Loucy (cell line): ENCODE measurements around the gene PTPRK.
A peak's percentile ranks its signal among the peaks of the same experiment; 100 is the strongest.

ENCODE experiments used
- H2AFZ ChIP-seq: fragments of 200-600 bp; sonication (generic); 2 replicates; pipeline ENCODE4 v1.6.0; 2016; ENCODE audit warnings: antibody characterized with exemption, mild to moderate bottlenecking, low read length, moderate library complexity
- H3F3A ChIP-seq: fragments of 200-600 bp; 2 replicates; pipeline ENCODE4 v1.6.0; 2016; ENCODE audit warnings: antibody characterized with exemption, low read depth, mild to moderate bottlenecking
- H3K27me3 ChIP-seq: fragments of 200-600 bp; sonication (generic); 2 replicates; pipeline ENCODE4 v1.6.1; 2014; ENCODE audit warnings: low read length, mild to moderate bottlenecking; ENCODE audit not compliant: insufficient read depth, poor library complexity, severe bottlenecking
- H3K36me3 ChIP-seq: fragments of 200-600 bp; sonication (generic); 2 replicates; pipeline ENCODE4 v1.6.1; 2016; ENCODE audit warnings: low read length; ENCODE audit not compliant: insufficient read depth
- H3K4me1 ChIP-seq: fragments of 200-600 bp; sonication (generic); 2 replicates; pipeline ENCODE4 v1.5.1; 2014; ENCODE audit warnings: low read length, mild to moderate bottlenecking; ENCODE audit not compliant: insufficient read depth, poor library complexity, severe bottlenecking
- H3K4me2 ChIP-seq: fragments of 200-600 bp; sonication (generic); 2 replicates; pipeline ENCODE4 v1.6.0; 2014; ENCODE audit warnings: antibody characterized with exemption, low read length, low read depth, mild to moderate bottlenecking; ENCODE audit not compliant: poor library complexity, severe bottlenecking
- H3K4me3 ChIP-seq: fragments of 200-600 bp; sonication (generic); 2 replicates; pipeline ENCODE4 v1.5.1; 2014; ENCODE audit warnings: low read length, mild to moderate bottlenecking, mixed read lengths; ENCODE audit not compliant: poor library complexity, severe bottlenecking
- H3K79me2 ChIP-seq: fragments of 200-600 bp; sonication (generic); 2 replicates; pipeline ENCODE4 v1.6.1; 2014; ENCODE audit warnings: low read length; ENCODE audit not compliant: insufficient read depth
- H3K9ac ChIP-seq: fragments of 200-600 bp; sonication (generic); 2 replicates; pipeline ENCODE4 v1.6.0; 2014; ENCODE audit warnings: mild to moderate bottlenecking, low read depth, low read length, moderate library complexity; ENCODE audit not compliant: poor library complexity, severe bottlenecking
- H3K9me2 ChIP-seq: fragments of 200-600 bp; sonication (generic); replicated peaks from 2 replicates; pipeline ENCODE4 v1.6.1; 2016; ENCODE audit warnings: low read depth, low read length, mixed read lengths
- H3K9me3 ChIP-seq: fragments of 200-600 bp; sonication (generic); 2 replicates; pipeline ENCODE4 v1.6.1; 2014; ENCODE audit warnings: mild to moderate bottlenecking, antibody characterized with exemption, low read length, low read depth; ENCODE audit not compliant: insufficient read depth
- H4K20me1 ChIP-seq: fragments of 200-600 bp; sonication (generic); 2 replicates; pipeline ENCODE4 v1.6.0; 2014; ENCODE audit warnings: antibody characterized with exemption, low read length, mild to moderate bottlenecking; ENCODE audit not compliant: insufficient read depth, poor library complexity, severe bottlenecking
- CTCF ChIP-seq: fragments of 200-600 bp; sonication (generic); conservative IDR thresholded peaks from 2 replicates; pipeline ENCODE4 v1.5.1; 2014; ENCODE audit warnings: mild to moderate bottlenecking, antibody characterized with exemption, low read length
- EZH2phosphoT487 ChIP-seq: fragments of 200-600 bp; IDR thresholded peaks from 2 replicates; pipeline ENCODE4 v1.6.1; 2018; ENCODE audit warnings: antibody characterized with exemption, mild to moderate bottlenecking, moderate library complexity, borderline replicate concordance

The PTPRK gene

GRCh38 chr6:128295670-128296069 is 224.7 kb downstream of the PTPRK start:
- H3K4me3 ChIP-seq: no peak overlapping the region
- no peaks in the 10 kb centered on the region for H3F3A ChIP-seq
- H3K9me3 ChIP-seq: no peaks in the 10 kb centered on the region
- H3K4me2 ChIP-seq: no peak overlapping the region
- H3K79me2 ChIP-seq: no peaks in the 10 kb centered on the region
- no peak overlapping the region for H3K9ac ChIP-seq
- TF ChIP-seq EZH2phosphoT487 (no peak), CTCF (peak; percentile 36; the same call in 1 of the 2 replicates)
- H2AFZ ChIP-seq: no peak overlapping the region
- H3K9me2 ChIP-seq: no peaks in the 10 kb centered on the region
- no peaks in the 10 kb centered on the region for H3K36me3 ChIP-seq
- H3K27me3 ChIP-seq: no peaks in the 10 kb centered on the region
- H4K20me1 ChIP-seq: no peaks in the 10 kb centered on the region
- no peaks in the 10 kb centered on the region for H3K4me1 ChIP-seq

- no peak for TF ChIP-seq EZH2phosphoT487
- no peak for TF ChIP-seq CTCF
- Histone ChIP-seq H3K4me1 (no peaks in the 10 kb centered on the region), H3K9me3 (no peaks in the 10 kb centered on the region), H3K79me2 (no peaks in the 10 kb centered on the region), H3K36me3 (no peaks in the 10 kb centered on the region), H3K9ac (no peak overlapping the region), H3K4me3 (no peak overlapping the region), H2AFZ (peak overlapping the region; percentile 33; the same call in 1 of the 2 replicates), H4K20me1 (no peaks in the 10 kb centered on the region), H3K4me2 (no peak overlapping the region), H3K9me2 (no peaks in the 10 kb centered on the region), H3F3A (no peaks in the 10 kb centered on the region), H3K27me3 (no peaks in the 10 kb centered on the region)
These were observed 230.2 kb downstream of the PTPRK start for GRCh38 chr6:128290221-128290620.

GRCh38 chr6:128284128-128284527 is 236.3 kb downstream of the PTPRK start:
- no peaks in the 10 kb centered on the region for H3K27me3 ChIP-seq
- no peaks in the 10 kb centered on the region for H3K79me2 ChIP-seq
- no peaks in the 10 kb centered on the region for H3K9me2 ChIP-seq
- H3K9me3 ChIP-seq: no peaks in the 10 kb centered on the region
- no peak overlapping the region for H3K9ac ChIP-seq
- no peaks in the 10 kb centered on the region for H4K20me1 ChIP-seq
- H3K36me3 ChIP-seq: no peaks in the 10 kb centered on the region
- TF ChIP-seq EZH2phosphoT487 (no peak), CTCF (no peak)
- peaks cover 7% of the 10 kb centered on the region for H3K4me1 ChIP-seq
- H2AFZ ChIP-seq: 0 out of 2 replicates have a peak overlapping the region, but pooled peaks have one; percentile 6
- no peak overlapping the region for H3K4me3 ChIP-seq
- H3F3A ChIP-seq: no peaks in the 10 kb centered on the region
- no peak overlapping the region for H3K4me2 ChIP-seq
